ENCODE data around the gene HOTAIR. TPM values are rescaled to one million over a fixed set of nuclear protein-coding genes. Genes with fewer than 3 reads are reported as not detected.

Gene HOTAIR
- total and polyA plus RNA-seq, 2 donors (not counting 3 experiments of a cell fraction or from before 2014, with no cell fraction given): not detected

DNA sequence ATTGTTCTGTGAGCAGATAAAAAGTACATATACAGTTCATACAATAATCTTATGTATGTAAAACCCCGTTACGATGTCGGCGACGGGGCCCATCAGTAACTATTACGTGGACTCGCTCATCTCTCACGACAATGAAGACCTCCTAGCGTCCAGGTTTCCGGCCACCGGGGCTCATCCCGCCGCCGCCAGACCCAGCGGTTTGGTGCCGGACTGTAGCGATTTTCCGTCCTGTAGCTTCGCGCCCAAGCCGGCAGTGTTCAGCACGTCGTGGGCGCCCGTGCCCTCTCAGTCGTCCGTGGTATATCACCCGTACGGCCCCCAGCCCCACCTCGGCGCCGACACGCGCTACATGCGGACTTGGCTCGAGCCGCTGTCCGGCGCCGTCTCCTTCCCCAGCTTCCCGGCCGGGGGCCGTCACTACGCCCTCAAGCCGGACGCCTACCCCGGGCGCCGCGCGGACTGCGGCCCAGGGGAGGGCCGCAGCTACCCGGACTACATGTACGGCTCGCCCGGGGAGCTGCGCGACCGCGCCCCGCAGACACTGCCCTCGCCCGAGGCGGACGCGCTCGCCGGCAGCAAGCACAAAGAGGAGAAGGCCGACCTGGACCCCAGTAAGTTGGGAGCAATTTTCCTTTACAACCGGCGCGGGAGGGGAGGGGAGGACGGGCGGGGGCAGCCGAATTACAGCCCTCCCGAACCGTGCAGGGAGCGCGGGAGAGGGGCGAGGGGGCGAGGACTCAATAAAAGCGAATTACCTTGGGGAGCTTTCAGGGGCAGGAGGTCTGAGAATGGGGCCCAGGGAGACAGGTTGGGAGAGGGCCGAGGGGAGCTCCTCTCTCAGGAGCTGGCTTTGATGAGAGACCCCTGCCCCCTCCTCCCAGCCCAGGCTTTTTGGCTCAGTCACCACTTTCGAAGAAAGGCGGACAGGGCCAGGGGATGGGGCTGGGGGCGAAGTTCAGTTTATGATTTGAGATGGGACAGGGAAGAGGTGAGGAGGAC is 25.7 kb upstream of the HOTAIR start, which contains the start of gene HOXC9:
Gene HOXC9, plus strand, starts transcription at position 46 of the 999 bp plus-strand sequence. Its CDS starts 28 bp downstream, at position 74.
- H3K4me2 ChIP-seq (ENCODE audit: insufficient read depth, low read length): peak within 1 kb of the TSS; percentile 9
- no peaks in the 10 kb centered on the region for H4K20me1 ChIP-seq (replicated peaks; ENCODE audit: control insufficient read depth, extremely low read depth, insufficient read depth, low read length)
- dilution Hi-C loops (cut with MboI; ENCODE audit: extremely low pct_ligation_motif_present, low sequenced_read_pairs) (no loop called here), intact Hi-C loops (cut with micrococcal nuclease) (loop anchor here (10.0 kb wide), 1 partner anchor 364 kb away; the partner anchor contains the start of gene GPR84)
- no peaks in the 10 kb centered on the region for H3K79me2 ChIP-seq (ENCODE audit: control insufficient read depth, insufficient read depth, low read length)
- FAIRE-seq (no peak), DNase-seq (ENCODE audit: low read depth, low spot score) (peak; percentile 38)
- ChIA-PET POLR2A (no interaction called here), CTCF (interaction anchor here (1.0 to 2.6 kb wide), 7 partner anchors 8 to 207 kb away, joined by 3 to 17 read pairs (median 5); partner anchors contain the start of genes HOXC10 and HOXC8)
- no peaks in the 10 kb centered on the region for H3K9me1 ChIP-seq (replicated peaks; ENCODE audit: control insufficient read depth, extremely low read depth, insufficient read depth, low read length)
- BruUV-seq (replicated peaks): no TSS peak
- H3K27ac ChIP-seq (ENCODE audit: insufficient read depth, low read depth, low read length): no peak within 1 kb of the TSS
- TF ChIP-seq POLR2A (IDR thresholded peaks at IDR 0.05; ENCODE audit: low read depth, low read length) (peak; percentile 24), EZH2 (IDR thresholded peaks at IDR 0.05; ENCODE audit: borderline replicate concordance, low read depth, low read length, severe bottlenecking) (peak; percentile 100), FOS (IDR thresholded peaks at IDR 0.05; ENCODE audit: borderline replicate concordance, insufficient read depth, low read length) (no peak), MYC (IDR thresholded peaks at IDR 0.05; ENCODE audit: low read depth, low read length) (no peak)
- peaks cover 78 to 98% of the 10 kb centered on the region in 2 experiments for H3K27me3 ChIP-seq (ENCODE audit: control insufficient read depth in 2 of 2, insufficient read depth in 2 of 2, low read length in 2 of 2)
- no peaks in the 10 kb centered on the region for H3K9me3 ChIP-seq (replicated peaks; ENCODE audit: control insufficient read depth, insufficient read depth, low read length)
- H3K4me3 ChIP-seq (replicated peaks in 1 of 3; ENCODE audit: insufficient read depth in 1 of 3, low read depth in 1 of 3, low read length in 3 of 3): peak within 1 kb of the TSS in 1 of 3 experiments; percentile 36
- no peak within 1 kb of the TSS for H2AFZ ChIP-seq (ENCODE audit: low read depth, low read length)
- H3K9ac ChIP-seq (replicated peaks; ENCODE audit: extremely low read depth, insufficient read depth, low read length): no peak within 1 kb of the TSS
- H3K36me3 ChIP-seq (ENCODE audit: control insufficient read depth in 2 of 2, extremely low read depth in 1 of 2, insufficient read depth in 2 of 2, low read length in 2 of 2): no peaks in the 10 kb centered on the region
- no peaks in the 10 kb centered on the region for H3K4me1 ChIP-seq (ENCODE audit: control insufficient read depth, extremely low read depth, insufficient read depth, low read length)

DNA sequence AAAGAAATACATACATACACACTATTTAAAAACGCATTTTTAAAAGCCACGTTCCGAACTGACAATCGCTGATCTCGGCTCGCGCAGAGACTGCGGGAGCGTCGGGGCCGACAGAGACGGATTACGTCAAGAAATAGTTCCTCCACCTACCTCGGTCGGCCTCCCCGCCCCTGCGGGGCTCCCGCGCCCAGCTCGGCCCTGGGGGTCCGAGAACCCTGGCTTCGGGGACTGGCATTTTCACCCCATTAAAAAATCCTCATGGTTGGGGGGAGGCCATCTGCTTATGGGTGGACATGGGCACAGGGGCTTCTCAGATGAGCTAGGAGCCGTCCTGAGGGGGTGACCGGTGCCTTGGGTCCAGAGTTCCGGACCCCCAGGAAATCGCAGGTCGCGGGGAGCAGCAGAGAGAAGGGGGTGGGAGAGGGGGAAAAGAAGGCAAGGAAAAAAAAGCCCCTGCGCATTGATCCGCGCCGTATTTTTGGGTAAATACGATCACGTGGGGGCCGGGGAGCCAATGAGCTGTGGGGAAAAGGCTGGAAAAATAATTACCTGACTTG is 24.9 kb upstream of the HOTAIR start:
- DNase-seq (ENCODE audit: low read depth, low spot score): no peak
- Histone ChIP-seq H3K9ac (replicated peaks; ENCODE audit: extremely low read depth, insufficient read depth, low read length) (no peak overlapping the region), H3K79me2 (ENCODE audit: control insufficient read depth, insufficient read depth, low read length) (no peaks in the 10 kb centered on the region), H3K36me3 (ENCODE audit: control insufficient read depth in 2 of 2, extremely low read depth in 1 of 2, insufficient read depth in 2 of 2, low read length in 2 of 2) (no peaks in the 10 kb centered on the region), H4K20me1 (replicated peaks; ENCODE audit: control insufficient read depth, extremely low read depth, insufficient read depth, low read length) (no peaks in the 10 kb centered on the region), H3K4me2 (ENCODE audit: insufficient read depth, low read length) (peak overlapping the region; percentile 9), H3K4me1 (ENCODE audit: control insufficient read depth, extremely low read depth, insufficient read depth, low read length) (no peaks in the 10 kb centered on the region), H3K9me3 (replicated peaks; ENCODE audit: control insufficient read depth, insufficient read depth, low read length) (no peaks in the 10 kb centered on the region), H3K9me1 (replicated peaks; ENCODE audit: control insufficient read depth, extremely low read depth, insufficient read depth, low read length) (no peaks in the 10 kb centered on the region), H3K4me3 (replicated peaks in 1 of 3; ENCODE audit: insufficient read depth in 1 of 3, low read depth in 1 of 3, low read length in 3 of 3) (peak overlapping the region in 1 of 3 experiments; percentile 0), H3K27me3 (ENCODE audit: control insufficient read depth in 2 of 2, insufficient read depth in 2 of 2, low read length in 2 of 2) (peaks cover 77 to 98% of the 10 kb centered on the region in 2 experiments), H2AFZ (ENCODE audit: low read depth, low read length) (no peak overlapping the region), H3K27ac (ENCODE audit: insufficient read depth, low read depth, low read length) (no peak overlapping the region)
- FAIRE-seq: no peak
- no peak for TF ChIP-seq JUN (IDR thresholded peaks at IDR 0.05; ENCODE audit: borderline replicate concordance, insufficient read depth, insufficient read length, low read depth)
- TF ChIP-seq POLR2AphosphoS5 (IDR thresholded peaks at IDR 0.05; ENCODE audit: insufficient read depth, low read depth, low read length): no peak
- no peak for TF ChIP-seq EZH2 (IDR thresholded peaks at IDR 0.05; ENCODE audit: borderline replicate concordance, low read depth, low read length, severe bottlenecking)
- dilution Hi-C loops (cut with MboI; ENCODE audit: extremely low pct_ligation_motif_present, low sequenced_read_pairs): no loop called here
- POLR2A ChIA-PET: no interaction called here
- CTCF ChIA-PET: interaction anchor here (1.0 to 2.6 kb wide), 6 partner anchors 9 to 208 kb away, joined by 3 to 17 read pairs (median 5); partner anchors contain the start of gene HOXC8
- intact Hi-C loops (cut with micrococcal nuclease): loop anchor here (10.0 kb wide), 1 partner anchor 365 kb away; the partner anchor contains the start of gene GPR84
- no TSS peak for BruUV-seq (replicated peaks)
